ENCODE data around the gene PIK3R2.
"Not testable (repeated sequence)": the region's sequence is repeated elsewhere in the genome, so short reads cannot be mapped to it uniquely, and the experiment has no call there.

PIK3R2 gene

DNA sequence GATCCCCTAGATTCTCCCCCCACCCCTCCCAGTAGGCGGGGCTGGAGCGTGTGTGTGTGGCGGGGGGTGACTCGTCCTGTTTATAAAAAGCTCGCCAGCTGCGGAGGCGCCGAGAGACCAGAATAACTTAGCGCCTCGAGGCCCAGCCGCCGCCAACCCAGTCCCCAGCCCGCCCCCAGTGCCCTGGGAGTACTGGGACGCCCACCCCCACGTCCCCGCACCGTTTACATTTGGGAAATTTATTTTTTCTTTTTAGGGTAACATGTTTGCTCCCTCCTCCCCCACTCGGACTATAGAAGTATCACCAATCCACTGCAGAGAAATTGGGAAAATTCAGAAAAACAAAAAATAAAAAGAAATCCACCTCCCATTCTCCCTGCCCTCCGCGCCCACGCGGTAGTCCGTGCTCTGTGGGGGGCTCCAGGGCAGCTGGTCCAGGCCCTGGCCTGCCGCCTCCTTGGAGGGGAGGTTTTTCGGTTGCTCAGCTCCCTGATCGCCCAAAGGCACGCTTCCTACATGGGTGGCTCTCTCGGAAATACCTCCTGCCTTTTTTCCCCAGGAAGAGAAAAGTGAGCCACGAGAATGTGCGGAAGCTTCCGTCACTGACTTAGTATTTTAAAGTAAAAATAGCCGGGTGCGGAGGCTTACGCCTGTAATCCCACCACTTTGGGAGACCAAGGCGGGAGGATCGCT is 52.4 kb downstream of the PIK3R2 start:
- H3K27ac Mint-ChIP-seq = peak overlapping the region; percentile 90 to 98 (median 94)

DNA sequence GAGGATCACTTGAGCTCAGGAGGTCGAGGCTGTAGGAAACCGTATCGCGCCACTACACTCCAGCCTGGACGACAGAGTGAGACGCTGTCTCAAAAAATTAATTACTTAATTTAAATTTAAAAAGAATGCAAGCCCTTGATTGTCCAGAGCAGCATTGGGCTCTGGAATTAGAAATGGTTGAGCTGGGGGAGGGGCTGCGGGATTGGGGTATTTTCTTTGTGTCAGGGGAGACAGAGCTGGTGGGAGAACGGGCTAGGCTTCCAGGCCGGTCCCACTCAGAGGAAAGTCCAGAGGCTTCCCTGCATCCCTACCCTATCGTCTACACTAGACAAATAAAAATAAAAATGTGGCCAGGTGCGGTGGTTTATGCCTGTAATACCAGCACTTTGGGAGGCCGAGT is 53.1 kb downstream of the PIK3R2 start:
- Mint-ChIP-seq H3K27me3 (ENCODE audit: low read depth) (peaks cover 13% of the 10 kb centered on the region), H3K9me3 (no peaks in the 10 kb centered on the region), H3K36me3 (ENCODE audit: low read depth) (no peaks in the 10 kb centered on the region), H3K4me1 (peaks cover 26% of the 10 kb centered on the region), H3K4me3 (peak overlapping the region; percentile 87 to 91 (median 88)), H3K27ac (peak overlapping the region; percentile 90 to 98 (median 94))
- TF ChIP-seq, protein P1, sequence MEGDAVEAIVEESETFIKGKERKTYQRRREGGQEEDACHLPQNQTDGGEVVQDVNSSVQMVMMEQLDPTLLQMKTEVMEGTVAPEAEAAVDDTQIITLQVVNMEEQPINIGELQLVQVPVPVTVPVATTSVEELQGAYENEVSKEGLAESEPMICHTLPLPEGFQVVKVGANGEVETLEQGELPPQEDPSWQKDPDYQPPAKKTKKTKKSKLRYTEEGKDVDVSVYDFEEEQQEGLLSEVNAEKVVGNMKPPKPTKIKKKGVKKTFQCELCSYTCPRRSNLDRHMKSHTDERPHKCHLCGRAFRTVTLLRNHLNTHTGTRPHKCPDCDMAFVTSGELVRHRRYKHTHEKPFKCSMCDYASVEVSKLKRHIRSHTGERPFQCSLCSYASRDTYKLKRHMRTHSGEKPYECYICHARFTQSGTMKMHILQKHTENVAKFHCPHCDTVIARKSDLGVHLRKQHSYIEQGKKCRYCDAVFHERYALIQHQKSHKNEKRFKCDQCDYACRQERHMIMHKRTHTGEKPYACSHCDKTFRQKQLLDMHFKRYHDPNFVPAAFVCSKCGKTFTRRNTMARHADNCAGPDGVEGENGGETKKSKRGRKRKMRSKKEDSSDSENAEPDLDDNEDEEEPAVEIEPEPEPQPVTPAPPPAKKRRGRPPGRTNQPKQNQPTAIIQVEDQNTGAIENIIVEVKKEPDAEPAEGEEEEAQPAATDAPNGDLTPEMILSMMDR (IDR thresholded peaks at IDR 0.05; ENCODE audit: unreplicated experiment in 3 of 3) = no peak

More for the DNA sequence above, 52.4 kb downstream of the PIK3R2 start:
- Mint-ChIP-seq H3K36me3 (ENCODE audit: low read depth) (peaks cover under 1% of the 10 kb centered on the region), H3K9me3 (no peaks in the 10 kb centered on the region), H3K27me3 (ENCODE audit: low read depth) (peaks cover 11% of the 10 kb centered on the region), H3K4me1 (peaks cover 26% of the 10 kb centered on the region), H3K4me3 (peak overlapping the region; percentile 87 to 91 (median 88))
- TF ChIP-seq, protein P1 (IDR thresholded peaks at IDR 0.05; ENCODE audit: unreplicated experiment in 3 of 3) = no peak

DNA sequence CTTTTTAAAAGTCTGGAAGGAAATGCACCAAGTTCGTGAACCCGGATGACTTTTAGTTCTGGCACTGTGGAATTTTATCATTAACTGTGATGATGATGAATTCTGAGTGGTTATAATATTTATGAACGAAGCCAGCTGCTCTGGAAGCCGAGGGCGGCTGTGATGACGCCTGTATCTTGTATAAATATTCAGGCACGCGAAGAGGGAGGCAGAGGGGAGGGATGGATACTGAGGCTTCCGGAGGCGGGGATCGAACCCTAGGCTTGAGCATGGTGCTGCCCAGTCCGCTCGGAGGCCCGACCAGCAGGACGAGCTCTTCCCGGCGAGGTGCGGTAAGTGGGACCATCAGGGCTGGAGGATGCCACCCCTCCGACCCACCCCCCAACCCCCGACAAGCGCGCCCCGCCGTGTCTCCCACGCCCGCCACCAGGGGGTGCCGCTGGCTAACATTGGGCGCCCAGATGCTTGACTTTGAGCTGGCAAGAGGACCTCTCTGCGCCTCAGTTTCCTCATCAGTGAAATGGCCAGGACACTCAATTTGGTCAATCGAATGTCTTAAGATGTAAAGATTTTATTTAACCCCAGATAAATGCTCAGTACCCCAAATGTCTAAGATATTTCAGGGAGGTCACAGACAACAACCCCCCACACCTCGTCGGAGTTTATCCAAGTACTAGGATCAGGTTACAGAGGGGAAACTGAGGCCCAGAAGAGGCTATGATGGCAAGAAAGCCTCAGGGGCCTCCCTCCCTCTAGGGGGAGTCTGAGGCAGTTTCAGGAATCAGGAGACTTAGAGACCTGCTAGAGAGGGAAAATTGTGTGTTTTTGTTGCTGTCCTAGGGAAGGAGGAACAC is 55.4 kb downstream of the PIK3R2 start:
- Mint-ChIP-seq H3K9me3 (no peaks in the 10 kb centered on the region), H3K27ac (peak overlapping the region in 1 of 3 experiments; percentile 76), H3K4me1 (peaks cover 17% of the 10 kb centered on the region), H3K36me3 (ENCODE audit: low read depth) (no peaks in the 10 kb centered on the region), H3K4me3 (peak overlapping the region in 2 of 3 experiments; percentile 55 to 64), H3K27me3 (ENCODE audit: low read depth) (peaks cover 13% of the 10 kb centered on the region)
- TF ChIP-seq, protein P1 (IDR thresholded peaks at IDR 0.05; ENCODE audit: unreplicated experiment in 3 of 3) = peak; percentile 43 to 60 (median 56)

DNA sequence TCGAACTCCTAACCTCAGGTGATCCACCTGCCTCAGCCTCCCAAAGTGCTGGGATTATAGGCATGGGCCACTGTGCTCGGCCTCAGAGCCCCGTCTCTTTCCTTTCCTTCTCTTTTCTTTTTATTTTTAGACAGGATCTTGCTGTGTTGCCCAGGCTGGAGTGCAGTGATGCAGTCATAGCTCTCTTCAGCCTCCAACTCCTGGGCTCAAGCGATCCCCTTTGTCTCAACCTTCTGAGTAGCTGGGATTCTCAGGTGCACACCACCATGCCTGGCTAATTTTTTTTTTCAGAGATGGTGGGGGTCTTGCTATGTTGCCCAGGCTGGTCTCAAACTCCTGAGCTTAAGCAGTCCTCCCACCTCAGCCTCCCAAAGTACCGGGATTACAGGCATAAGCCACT is 56.9 kb downstream of the PIK3R2 start:
- H3K27ac Mint-ChIP-seq; H3K4me3 Mint-ChIP-seq; H3K36me3 Mint-ChIP-seq (ENCODE audit: low read depth); H3K4me1 Mint-ChIP-seq; H3K9me3 Mint-ChIP-seq: not testable (repeated sequence)
- H3K27me3 Mint-ChIP-seq (ENCODE audit: low read depth) = peaks cover 18% of the 10 kb centered on the region

DNA sequence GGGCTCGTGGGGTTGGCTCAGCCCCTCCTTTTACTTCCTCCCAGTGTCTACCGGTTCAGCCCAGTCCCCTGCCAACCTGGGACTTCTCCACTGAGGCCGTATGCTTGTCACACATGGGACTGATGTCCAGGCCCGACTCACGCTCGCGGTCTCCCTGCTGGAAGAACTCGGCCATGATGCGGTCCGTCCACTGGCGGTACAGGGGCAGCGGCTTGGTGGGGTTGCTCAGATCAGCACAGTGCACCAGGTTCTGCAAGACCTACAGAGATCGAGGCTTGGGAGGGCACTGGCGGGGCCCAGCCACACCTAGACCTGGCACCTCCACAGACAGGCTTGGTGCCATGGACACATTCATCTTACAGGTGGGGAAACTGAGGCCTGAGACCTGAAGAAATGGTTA is 58.7 kb downstream of the PIK3R2 start:
- peaks cover 23% of the 10 kb centered on the region for H3K27me3 Mint-ChIP-seq (ENCODE audit: low read depth)
- peaks cover 5% of the 10 kb centered on the region for H3K4me1 Mint-ChIP-seq
- no peaks in the 10 kb centered on the region for H3K36me3 Mint-ChIP-seq (ENCODE audit: low read depth)
- no peaks in the 10 kb centered on the region for H3K9me3 Mint-ChIP-seq
- H3K27ac Mint-ChIP-seq = no peak overlapping the region
- no peak overlapping the region for H3K4me3 Mint-ChIP-seq
- TF ChIP-seq, protein P1 (IDR thresholded peaks at IDR 0.05; ENCODE audit: unreplicated experiment in 3 of 3) = no peak

DNA sequence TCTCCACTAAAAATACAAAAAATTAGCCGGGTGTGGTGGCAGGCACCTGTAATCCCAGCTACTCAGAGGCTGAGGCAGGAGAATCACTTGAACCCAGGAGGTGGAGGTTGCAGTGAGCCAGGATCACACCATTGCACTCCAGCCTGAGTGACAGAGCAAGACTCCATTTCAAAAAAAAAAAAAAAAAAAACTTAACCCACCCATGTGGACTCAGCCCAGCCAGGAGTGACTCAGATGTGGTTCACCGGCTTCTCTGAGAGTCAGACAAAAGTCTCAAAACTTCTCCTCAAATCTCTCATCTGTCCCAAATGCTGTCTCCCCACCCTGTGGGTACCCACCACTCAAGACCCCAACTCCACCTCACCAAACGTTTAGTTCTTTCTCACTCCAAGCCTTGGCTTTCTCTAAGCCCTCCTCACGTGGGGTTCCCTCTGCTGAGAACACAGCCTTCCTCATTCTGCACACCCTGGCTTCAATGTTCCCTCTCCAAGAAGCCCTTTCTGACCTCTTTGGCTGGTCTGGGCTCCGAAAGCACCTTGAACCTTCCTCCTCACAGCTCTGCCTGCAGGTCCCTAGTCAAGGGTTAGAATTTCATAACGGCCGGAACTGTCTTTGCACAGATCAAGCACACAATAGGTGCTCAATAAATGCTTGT is 61.9 kb downstream of the PIK3R2 start:
- no peaks in the 10 kb centered on the region for H3K36me3 Mint-ChIP-seq (ENCODE audit: low read depth)

More for the DNA sequence above, 61.9 kb downstream of the PIK3R2 start:
- Mint-ChIP-seq H3K4me3 (no peak overlapping the region), H3K27ac (no peak overlapping the region), H3K9me3 (no peaks in the 10 kb centered on the region), H3K4me1 (no peaks in the 10 kb centered on the region), H3K27me3 (ENCODE audit: low read depth) (peaks cover 19% of the 10 kb centered on the region)
- TF ChIP-seq, protein P1 (IDR thresholded peaks at IDR 0.05; ENCODE audit: unreplicated experiment in 3 of 3) = no peak
